Tibial nerve (tissue), 3 donors: Measurements from ENCODE around the gene IL21R.

Experiments
- POLR2A ChIP-seq, 2 donors: fragments of 450-650 bp; IDR thresholded peaks; one replicate each; pipeline ENCODE4 v1.6.1; 2017; ENCODE audit warnings: antibody characterized with exemption in 2 of 2, mild to moderate bottlenecking in 2 of 2, moderate library complexity in 2 of 2
- TF ChIP-seq, protein P1 (sequence below), 5 experiments: fragments of 200-600 bp in 3 of 5; fragments of 450-650 bp in 2 of 5; sonication (generic) in 3 of 5; IDR thresholded peaks; one replicate each; pipeline ENCODE4 v1.5.1; 2016 to 2019; ENCODE audit warnings: antibody characterized with exemption in 5 of 5, mild to moderate bottlenecking in 3 of 5, moderate library complexity in 2 of 5

- no peak for TF ChIP-seq POLR2A (IDR thresholded peaks at IDR 0.05)
- TF ChIP-seq, protein P1, sequence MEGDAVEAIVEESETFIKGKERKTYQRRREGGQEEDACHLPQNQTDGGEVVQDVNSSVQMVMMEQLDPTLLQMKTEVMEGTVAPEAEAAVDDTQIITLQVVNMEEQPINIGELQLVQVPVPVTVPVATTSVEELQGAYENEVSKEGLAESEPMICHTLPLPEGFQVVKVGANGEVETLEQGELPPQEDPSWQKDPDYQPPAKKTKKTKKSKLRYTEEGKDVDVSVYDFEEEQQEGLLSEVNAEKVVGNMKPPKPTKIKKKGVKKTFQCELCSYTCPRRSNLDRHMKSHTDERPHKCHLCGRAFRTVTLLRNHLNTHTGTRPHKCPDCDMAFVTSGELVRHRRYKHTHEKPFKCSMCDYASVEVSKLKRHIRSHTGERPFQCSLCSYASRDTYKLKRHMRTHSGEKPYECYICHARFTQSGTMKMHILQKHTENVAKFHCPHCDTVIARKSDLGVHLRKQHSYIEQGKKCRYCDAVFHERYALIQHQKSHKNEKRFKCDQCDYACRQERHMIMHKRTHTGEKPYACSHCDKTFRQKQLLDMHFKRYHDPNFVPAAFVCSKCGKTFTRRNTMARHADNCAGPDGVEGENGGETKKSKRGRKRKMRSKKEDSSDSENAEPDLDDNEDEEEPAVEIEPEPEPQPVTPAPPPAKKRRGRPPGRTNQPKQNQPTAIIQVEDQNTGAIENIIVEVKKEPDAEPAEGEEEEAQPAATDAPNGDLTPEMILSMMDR (IDR thresholded peaks at IDR 0.05) = no peak
Observed at GRCh38 chr16:27453494-27453825, 51.5 kb downstream of the IL21R start.
